ENCODE results near the gene RENBP.

DNA sequence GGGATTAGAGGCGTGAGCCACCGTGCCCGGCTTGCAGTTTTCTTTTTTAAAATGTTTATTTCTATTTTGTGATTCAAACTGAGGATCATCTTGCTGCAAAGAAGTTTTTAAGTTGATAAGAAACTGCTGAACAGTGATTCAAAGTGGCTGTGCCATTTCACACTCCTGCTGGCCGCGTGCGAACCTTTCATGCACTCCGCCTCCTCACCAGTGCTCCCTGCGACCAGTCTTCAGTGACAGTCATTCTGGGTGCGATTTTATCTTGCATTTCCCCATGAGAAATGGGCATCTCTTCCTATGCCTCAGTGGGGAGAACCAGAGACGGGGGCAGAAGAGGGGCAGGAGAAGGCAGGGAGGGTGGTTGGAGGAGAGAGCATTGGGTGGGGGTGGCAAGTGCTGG lies 49.5 kb upstream of the RENBP start:
- TF ChIP-seq EGR1 (IDR thresholded peaks at IDR 0.05), result no peak
- TF ChIP-seq EP300 (IDR thresholded peaks at IDR 0.05; ENCODE audit: borderline replicate concordance), result no peak

Measured in Ishikawa (cell line).